HCT116 (cell line): Measurements from ENCODE around the gene LMAN1L. TPM values are rescaled to one million over a fixed set of nuclear protein-coding genes. Genes with fewer than 3 reads are reported as not detected.

Experiments
- ATAC-seq: fragments of 200-7000 bp; cut with Tn5 transposase; 2 replicates; pipeline ENCODE4 v1.9.1; 2020; ENCODE audit warnings: mild to moderate bottlenecking, moderate library complexity
- BruUV-seq: library from RNA; stranded (reverse); fragments of 400-500 nt; replicated peaks from 2 replicates; lab custom pipeline; 2021; lab: Mats Ljungman, UMichigan
- CTCF ChIA-PET: fragments of 300-600 bp; sonication (Branson Sonifier 250); formaldehyde crosslinking; loops from one replicate; lab custom pipeline; 2021; ENCODE audit warnings: antibody characterized with exemption; lab: Charles Lee
- POLR2A ChIA-PET: fragments of 300-600, 350-600 bp; sonication (Branson Sonifier 250); formaldehyde crosslinking; loops from one replicate; lab custom pipeline; 2021; ENCODE audit warnings: antibody characterized with exemption; lab: Charles Lee
- RAD21 ChIA-PET, 2 experiments: fragments of 300-600 bp; sonication (Branson Sonifier 250); formaldehyde crosslinking; loops; one replicate each; lab custom pipeline; 2023; ENCODE audit warnings: low total read pairs in 2 of 2; ENCODE audit not compliant: uncharacterized antibody in 2 of 2, unreplicated experiment in 2 of 2, low non-redundant PET in 1 of 2; lab: Charles Lee
- DNase-seq: peaks from one replicate; pipeline ENCODE4 v3.0.0-alpha.2; 2010; ENCODE audit warnings: low read depth, low spot score
- H2AFZ ChIP-seq: fragments of 200-600 bp; shearing (Covaris generic), sonication (generic); 2 replicates; pipeline ENCODE4 v1.6.1; 2017; ENCODE audit warnings: low read depth, mixed run types, mixed read lengths, antibody characterized with exemption, low read length; ENCODE audit not compliant: poor library complexity, severe bottlenecking
- H3K27ac ChIP-seq: 2 replicates; pipeline ENCODE4 v1.5.1; 2012; ENCODE audit warnings: low read depth, low read length
- H3K27me3 ChIP-seq: fragments of 200-600 bp; sonication (generic); 2 replicates; pipeline ENCODE4 v1.6.1; 2016; ENCODE audit warnings: mixed run types, low read length, mixed read lengths; ENCODE audit not compliant: insufficient read depth
- H3K36me3 ChIP-seq, 2 experiments: fragments of 200-500 bp in 1 of 2; fragments of 200-600 bp in 1 of 2; sonication (Bioruptor generic) in 1 of 2; sonication (generic) in 1 of 2; 2 replicates each; pipeline versions ENCODE4 v1.5.1 to v1.6.1; 2014 to 2016; ENCODE audit warnings: low read length in 2 of 2, inconsistent platforms in 1 of 2, mixed read lengths in 1 of 2, mixed run types in 1 of 2; ENCODE audit not compliant: insufficient read depth in 2 of 2, control insufficient read depth in 1 of 2
- H3K4me1 ChIP-seq, 2 experiments: fragments of 200-600 bp in 1 of 2; sonication (generic) in 1 of 2; 2 replicates each; pipeline versions ENCODE4 v1.5.1 to v1.6.1; 2012 to 2017; ENCODE audit warnings: low read length in 2 of 2, inconsistent platforms in 1 of 2, mild to moderate bottlenecking in 1 of 2, mixed read lengths in 1 of 2, mixed run types in 1 of 2, moderate library complexity in 1 of 2; ENCODE audit not compliant: insufficient read depth in 2 of 2, control insufficient read depth in 1 of 2
- H3K4me2 ChIP-seq: fragments of 200-600 bp; sonication (generic); 2 replicates; pipeline ENCODE4 v1.6.1; 2017; ENCODE audit warnings: mixed run types, low read length, mixed read lengths
- H3K4me3 ChIP-seq, 2 experiments: fragments of 200-600 bp in 1 of 2; sonication (generic) in 1 of 2; replicated peaks in 1 of 2; 2 replicates each; pipeline ENCODE4 v1.5.1; 2011 to 2016; ENCODE audit warnings: low read length in 2 of 2, control low read depth in 1 of 2, low read depth in 1 of 2, mild to moderate bottlenecking in 1 of 2, mixed read lengths in 1 of 2, mixed run types in 1 of 2
- H3K79me2 ChIP-seq: fragments of 200-600 bp; sonication (generic); 2 replicates; pipeline ENCODE4 v1.6.1; 2017; ENCODE audit warnings: mild to moderate bottlenecking, mixed run types, low read length, moderate library complexity, mixed read lengths; ENCODE audit not compliant: insufficient read depth
- H3K9ac ChIP-seq: fragments of 200-600 bp; sonication (generic); 2 replicates; pipeline ENCODE4 v1.6.1; 2016; ENCODE audit warnings: low read length, mixed read lengths
- H3K9me2 ChIP-seq: fragments of 200-600 bp; sonication (generic), shearing (Covaris generic); 2 replicates; pipeline ENCODE4 v1.6.1; 2017; ENCODE audit warnings: mixed run types, mild to moderate bottlenecking, moderate library complexity; ENCODE audit not compliant: insufficient read depth
- H3K9me3 ChIP-seq, 2 experiments: fragments of 200-500 bp in 1 of 2; fragments of 200-600 bp in 1 of 2; sonication (Bioruptor generic) in 1 of 2; sonication (generic) in 1 of 2; 2 replicates each; pipeline ENCODE4 v1.6.1; 2014 to 2017; ENCODE audit warnings: low read length in 2 of 2, mixed read lengths in 2 of 2, inconsistent platforms in 1 of 2, low read depth in 1 of 2, mild to moderate bottlenecking in 1 of 2, mixed run types in 1 of 2, moderate library complexity in 1 of 2; ENCODE audit not compliant: control insufficient read depth in 1 of 2, insufficient read depth in 1 of 2
- H4K20me1 ChIP-seq: fragments of 200-600 bp; sonication (generic), shearing (Covaris generic); 2 replicates; pipeline ENCODE4 v1.6.1; 2017; ENCODE audit warnings: mixed run types, mild to moderate bottlenecking, moderate library complexity; ENCODE audit not compliant: insufficient read depth
- EGR1 ChIP-seq: IDR thresholded peaks from 2 replicates; pipeline ENCODE4 v1.6.1; 2012; ENCODE audit warnings: low read depth
- FOSL1 ChIP-seq: IDR thresholded peaks from 2 replicates; pipeline ENCODE4 v1.6.1; 2012; ENCODE audit warnings: low read depth
- REST ChIP-seq: IDR thresholded peaks from 2 replicates; pipeline ENCODE4 v1.6.1; 2012; ENCODE audit warnings: low read depth
- TCF7L2 ChIP-seq: IDR thresholded peaks from 2 replicates; pipeline ENCODE4 v1.7.0; 2011; ENCODE audit warnings: borderline replicate concordance, inconsistent platforms; ENCODE audit not compliant: insufficient read depth, insufficient read length; ENCODE audit errors: extremely low read depth
- ZFX ChIP-seq: fragments of 450-650 bp; IDR thresholded peaks from 2 replicates; pipeline ENCODE4 v1.6.1; 2017
- intact Hi-C: fragments of 100-400 bp; cut with micrococcal nuclease; formaldehyde crosslinking; loops from 2 replicates; pipeline ENCODE4 v1.10.0; 2022
- total RNA-seq: library from RNA; stranded (reverse); gene quantifications from one replicate; pipeline ENCODE4 v1.2.1, GENCODE V29; 2021; ENCODE audit not compliant: unreplicated experiment

LMAN1L gene
- total RNA-seq, 1 experiment from 2014 or later: 0.17 TPM

- H3K9ac ChIP-seq: peak overlapping the region; percentile 15; the same call in 1 of the 2 replicates
- H3K27ac ChIP-seq: peak overlapping the region; percentile 41; the same call in 1 of the 2 replicates
- POLR2A ChIA-PET: no interaction called here
- peak; percentile 68 for ATAC-seq
- peak overlapping the region; percentile 31 for H3K4me2 ChIP-seq
- TF ChIP-seq REST: no peak
- TF ChIP-seq FOSL1: peak; percentile 24; the same call in 1 of the 2 replicates
- no peak overlapping the region for H3K4me3 ChIP-seq
- peaks cover 58% of the 10 kb centered on the region for H3K79me2 ChIP-seq
- no peak overlapping the region for H2AFZ ChIP-seq
- RAD21 ChIA-PET: no interaction called here
- no peak for DNase-seq
- no TSS peak for BruUV-seq
- intact Hi-C loops: no loop called here
- H3K9me2 ChIP-seq: no peaks in the 10 kb centered on the region
- CTCF ChIA-PET: no interaction called here
- no peaks in the 10 kb centered on the region for H3K27me3 ChIP-seq
- H3K9me3 ChIP-seq: no peaks in the 10 kb centered on the region
- H3K4me1 ChIP-seq: peaks cover 18 to 59% of the 10 kb centered on the region in 2 experiments
- H4K20me1 ChIP-seq: no peaks in the 10 kb centered on the region
- peaks cover 0 to 6% of the 10 kb centered on the region in 2 experiments; a peak in 1 of 4 replicates for H3K36me3 ChIP-seq
Observed at GRCh38 chr15:74863239-74864056, 50.8 kb downstream of the LMAN1L start.

GRCh38 chr15:74864296-74864695, 51.7 kb downstream of the LMAN1L start:
- Histone ChIP-seq H3K79me2 (peaks cover 62% of the 10 kb centered on the region), H4K20me1 (no peaks in the 10 kb centered on the region), H3K36me3 (peaks cover 0 to 8% of the 10 kb centered on the region in 2 experiments; a peak in 1 of 4 replicates), H3K27me3 (no peaks in the 10 kb centered on the region), H3K9me3 (no peaks in the 10 kb centered on the region), H3K4me1 (peaks cover 18 to 53% of the 10 kb centered on the region in 2 experiments), H3K27ac (no peak overlapping the region), H3K4me2 (no peak overlapping the region), H3K4me3 (no peak overlapping the region), H3K9me2 (no peaks in the 10 kb centered on the region), H2AFZ (no peak overlapping the region), H3K9ac (no peak overlapping the region)
- TF ChIP-seq EGR1 (no peak), TCF7L2 (no peak), ZFX (no peak)
- no TSS peak for BruUV-seq
- RAD21 ChIA-PET: no interaction called here
- DNase-seq (no peak), ATAC-seq (no peak)
- CTCF ChIA-PET: no interaction called here
- intact Hi-C loops: no loop called here
- POLR2A ChIA-PET: no interaction called here
